ENCODE results near the gene PUDP. TPM values are rescaled to one million over a fixed set of nuclear protein-coding genes. Genes with fewer than 3 reads are reported as not detected.
"Not testable (repeated sequence)": the region's sequence is repeated elsewhere in the genome, so short reads cannot be mapped to it uniquely, and the experiment has no call there.

PUDP gene
- total and polyA plus RNA-seq, 4 donors: 4.8 to 18.7 (median 7.6) TPM

GRCh38 chrX:7026365-7026764, 121.6 kb downstream of the PUDP start:
- 91 to 92% methylated on average over 5 of the region's 5 CpGs for WGBS, 2 donors
- intact Hi-C loops (cut with DNase I): loop anchor here in 1 of 2 donors (10.0 kb wide), 1 partner anchor 648 kb away; no protein-coding TSS in a partner anchor

GRCh38 chrX:7025471-7025870, 122.5 kb downstream of the PUDP start:
- Histone ChIP-seq H3K9me3 (ENCODE audit: control insufficient read depth, low read length) (no peaks in the 10 kb centered on the region), H3K4me1 (ENCODE audit: control insufficient read depth in 1 of 2, insufficient read depth in 2 of 2, low read length in 2 of 2) (no peaks in the 10 kb centered on the region), H3K27me3 (ENCODE audit: control insufficient read depth in 1 of 2, insufficient read depth in 2 of 2, low read length in 1 of 2) (no peaks in the 10 kb centered on the region), H3K36me3 (ENCODE audit: control insufficient read depth in 1 of 2, insufficient read depth in 2 of 2, low read length in 1 of 2) (no peaks in the 10 kb centered on the region), H3K27ac (ENCODE audit: low read depth in 1 of 2, low read length in 2 of 2) (no peak overlapping the region), H3K4me3 (ENCODE audit: low read length in 2 of 2) (no peak overlapping the region)
- ATAC-seq (ENCODE audit: low FRiP score) (no peak), DNase-seq (no peak)
- 91 to 94% methylated on average over 2 of the region's 2 CpGs for WGBS, 2 donors
- intact Hi-C loops (cut with DNase I): loop anchor here in 1 of 2 donors (10.0 kb wide), 1 partner anchor 649 kb away; no protein-coding TSS in a partner anchor

More at GRCh38 chrX:7026365-7026764, 121.6 kb downstream of the PUDP start:
- not testable (repeated sequence) for H3K27ac ChIP-seq (ENCODE audit: low read depth in 1 of 2, low read length in 2 of 2); ATAC-seq (ENCODE audit: low FRiP score); H3K4me3 ChIP-seq (ENCODE audit: low read length in 2 of 2); H3K4me1 ChIP-seq (ENCODE audit: control insufficient read depth in 1 of 2, insufficient read depth in 2 of 2, low read length in 2 of 2); DNase-seq; H3K36me3 ChIP-seq (ENCODE audit: control insufficient read depth in 1 of 2, insufficient read depth in 2 of 2, low read length in 1 of 2); H3K27me3 ChIP-seq (ENCODE audit: control insufficient read depth in 1 of 2, insufficient read depth in 2 of 2, low read length in 1 of 2); H3K9me3 ChIP-seq (ENCODE audit: control insufficient read depth, low read length)

GRCh38 chrX:7024850-7025249, 123.1 kb downstream of the PUDP start:
- Histone ChIP-seq H3K27me3 (ENCODE audit: control insufficient read depth in 1 of 2, insufficient read depth in 2 of 2, low read length in 1 of 2) (no peaks in the 10 kb centered on the region), H3K36me3 (ENCODE audit: control insufficient read depth in 1 of 2, insufficient read depth in 2 of 2, low read length in 1 of 2) (no peaks in the 10 kb centered on the region), H3K4me3 (ENCODE audit: low read length in 2 of 2) (no peak overlapping the region), H3K27ac (ENCODE audit: low read depth in 1 of 2, low read length in 2 of 2) (no peak overlapping the region), H3K4me1 (ENCODE audit: control insufficient read depth in 1 of 2, insufficient read depth in 2 of 2, low read length in 2 of 2) (no peaks in the 10 kb centered on the region), H3K9me3 (ENCODE audit: control insufficient read depth, low read length) (no peaks in the 10 kb centered on the region)
- 90 to 92% methylated on average over 7 of the region's 7 CpGs for WGBS, 2 donors
- DNase-seq (no peak), ATAC-seq (ENCODE audit: low FRiP score) (no peak)
- intact Hi-C loops (cut with DNase I): loop anchor here in 1 of 2 donors (10.0 kb wide), 1 partner anchor 650 kb away; no protein-coding TSS in a partner anchor

GRCh38 chrX:7022996-7023395, 125.0 kb downstream of the PUDP start:
- DNase-seq; H3K9me3 ChIP-seq (ENCODE audit: control insufficient read depth, low read length); ATAC-seq (ENCODE audit: low FRiP score); H3K36me3 ChIP-seq (ENCODE audit: control insufficient read depth in 1 of 2, insufficient read depth in 2 of 2, low read length in 1 of 2); H3K27ac ChIP-seq (ENCODE audit: low read depth in 1 of 2, low read length in 2 of 2); H3K27me3 ChIP-seq (ENCODE audit: control insufficient read depth in 1 of 2, insufficient read depth in 2 of 2, low read length in 1 of 2); H3K4me3 ChIP-seq (ENCODE audit: low read length in 2 of 2); H3K4me1 ChIP-seq (ENCODE audit: control insufficient read depth in 1 of 2, insufficient read depth in 2 of 2, low read length in 2 of 2): not testable (repeated sequence)
- WGBS, 2 donors: 86 to 91% methylated on average over 3 of the region's 3 CpGs
- intact Hi-C loops (cut with DNase I): loop anchor here in 1 of 2 donors (10.0 kb wide), 1 partner anchor 652 kb away; no protein-coding TSS in a partner anchor

- Histone ChIP-seq H3K27me3 (ENCODE audit: control insufficient read depth in 1 of 2, insufficient read depth in 2 of 2, low read length in 1 of 2) (no peaks in the 10 kb centered on the region), H3K36me3 (ENCODE audit: control insufficient read depth in 1 of 2, insufficient read depth in 2 of 2, low read length in 1 of 2) (no peaks in the 10 kb centered on the region), H3K27ac (ENCODE audit: low read depth in 1 of 2, low read length in 2 of 2) (no peak overlapping the region), H3K9me3 (ENCODE audit: control insufficient read depth, low read length) (no peaks in the 10 kb centered on the region), H3K4me1 (ENCODE audit: control insufficient read depth in 1 of 2, insufficient read depth in 2 of 2, low read length in 2 of 2) (no peaks in the 10 kb centered on the region), H3K4me3 (ENCODE audit: low read length in 2 of 2) (no peak overlapping the region)
- no peak for DNase-seq
- no peak for ATAC-seq (ENCODE audit: low FRiP score)
- intact Hi-C loops (cut with DNase I): loop anchor here in 1 of 2 donors (10.0 kb wide), 1 partner anchor 653 kb away; no protein-coding TSS in a partner anchor
- 91 to 96% methylated on average over 4 of the region's 4 CpGs for WGBS, 2 donors
These were observed 126.0 kb downstream of the PUDP start for GRCh38 chrX:7021991-7022390.

- intact Hi-C loops (cut with DNase I): no loop called here
- no peaks in the 10 kb centered on the region for H3K4me1 ChIP-seq (ENCODE audit: control insufficient read depth in 1 of 2, insufficient read depth in 2 of 2, low read length in 2 of 2)
- DNase-seq: no peak
- ATAC-seq (ENCODE audit: low FRiP score): no peak
- no peaks in the 10 kb centered on the region for H3K9me3 ChIP-seq (ENCODE audit: control insufficient read depth, low read length)
- no peaks in the 10 kb centered on the region for H3K27me3 ChIP-seq (ENCODE audit: control insufficient read depth in 1 of 2, insufficient read depth in 2 of 2, low read length in 1 of 2)
- WGBS, 2 donors: 88 to 91% methylated on average over 3 of the region's 3 CpGs
- no peak overlapping the region for H3K4me3 ChIP-seq (ENCODE audit: low read length in 2 of 2)
- no peaks in the 10 kb centered on the region for H3K36me3 ChIP-seq (ENCODE audit: control insufficient read depth in 1 of 2, insufficient read depth in 2 of 2, low read length in 1 of 2)
- no peak overlapping the region for H3K27ac ChIP-seq (ENCODE audit: low read depth in 1 of 2, low read length in 2 of 2)
These were observed 128.4 kb downstream of the PUDP start for GRCh38 chrX:7019555-7019954.

- H3K4me3 ChIP-seq (ENCODE audit: low read length in 2 of 2); DNase-seq; H3K36me3 ChIP-seq (ENCODE audit: control insufficient read depth in 1 of 2, insufficient read depth in 2 of 2, low read length in 1 of 2); intact Hi-C loops (cut with DNase I); H3K9me3 ChIP-seq (ENCODE audit: control insufficient read depth, low read length); H3K4me1 ChIP-seq (ENCODE audit: control insufficient read depth in 1 of 2, insufficient read depth in 2 of 2, low read length in 2 of 2); H3K27me3 ChIP-seq (ENCODE audit: control insufficient read depth in 1 of 2, insufficient read depth in 2 of 2, low read length in 1 of 2); H3K27ac ChIP-seq (ENCODE audit: low read depth in 1 of 2, low read length in 2 of 2); ATAC-seq (ENCODE audit: low FRiP score): not testable (repeated sequence)
- 67 to 73% methylated on average over 8 of the region's 8 CpGs for WGBS, 2 donors
These were observed 135.6 kb downstream of the PUDP start for GRCh38 chrX:7012262-7012834.

- DNase-seq; H3K9me3 ChIP-seq (ENCODE audit: control insufficient read depth, low read length); ATAC-seq (ENCODE audit: low FRiP score); H3K27me3 ChIP-seq (ENCODE audit: control insufficient read depth in 1 of 2, insufficient read depth in 2 of 2, low read length in 1 of 2); intact Hi-C loops (cut with DNase I); H3K27ac ChIP-seq (ENCODE audit: low read depth in 1 of 2, low read length in 2 of 2); H3K36me3 ChIP-seq (ENCODE audit: control insufficient read depth in 1 of 2, insufficient read depth in 2 of 2, low read length in 1 of 2); H3K4me3 ChIP-seq (ENCODE audit: low read length in 2 of 2); H3K4me1 ChIP-seq (ENCODE audit: control insufficient read depth in 1 of 2, insufficient read depth in 2 of 2, low read length in 2 of 2): not testable (repeated sequence)
- 85 to 90% methylated on average over 4 of the region's 4 CpGs for WGBS, 2 donors
These were observed 137.1 kb downstream of the PUDP start for GRCh38 chrX:7010897-7011296.

GRCh38 chrX:7007328-7007727, 140.6 kb downstream of the PUDP start:
- H3K4me3 ChIP-seq (ENCODE audit: low read length in 2 of 2); H3K9me3 ChIP-seq (ENCODE audit: control insufficient read depth, low read length); H3K36me3 ChIP-seq (ENCODE audit: control insufficient read depth in 1 of 2, insufficient read depth in 2 of 2, low read length in 1 of 2); DNase-seq; H3K27ac ChIP-seq (ENCODE audit: low read depth in 1 of 2, low read length in 2 of 2); H3K4me1 ChIP-seq (ENCODE audit: control insufficient read depth in 1 of 2, insufficient read depth in 2 of 2, low read length in 2 of 2); ATAC-seq (ENCODE audit: low FRiP score); intact Hi-C loops (cut with DNase I); H3K27me3 ChIP-seq (ENCODE audit: control insufficient read depth in 1 of 2, insufficient read depth in 2 of 2, low read length in 1 of 2): not testable (repeated sequence)

Measured in aorta (tissue), 5 donors.